Gastroesophageal sphincter (tissue), 4 donors: ENCODE results near the gene VCX3B. TPM values are rescaled to one million over a fixed set of nuclear protein-coding genes. Genes with fewer than 3 reads are reported as not detected.
"Not testable (repeated sequence)": the region's sequence is repeated elsewhere in the genome, so short reads cannot be mapped to it uniquely, and the experiment has no call there.

ENCODE experiments used
- ATAC-seq: fragments of 150-250 bp; one replicate; pipeline ENCODE4 v1.9.1; 2016; ENCODE audit warnings: mild to moderate bottlenecking, moderate library complexity
- H3K27ac ChIP-seq, 4 donors: fragments of 200-600 bp; sonication (generic) in 3 of 4; 1 replicate in 3 of 4; 2 replicates in 1 of 4; pipeline ENCODE4 v1.5.1; 2016 to 2019
- H3K27me3 ChIP-seq: fragments of 200-600 bp; sonication (generic); one replicate; pipeline ENCODE4 v1.5.1; 2019
- H3K36me3 ChIP-seq, 2 donors: fragments of 200-600 bp; sonication (generic); one replicate each; pipeline ENCODE4 v1.5.1; 2019; ENCODE audit warnings: control low read depth in 1 of 2
- H3K4me1 ChIP-seq, 3 donors: fragments of 200-600 bp; sonication (generic); 1 replicate in 2 of 3; 2 replicates in 1 of 3; pipeline ENCODE4 v1.5.1; 2016 to 2019; ENCODE audit warnings: control low read depth in 2 of 3
- H3K4me3 ChIP-seq, 2 donors: fragments of 200-600 bp; sonication (generic); one replicate each; pipeline ENCODE4 v1.5.1; 2019; ENCODE audit warnings: mild to moderate bottlenecking in 1 of 2, moderate library complexity in 1 of 2
- H3K9me3 ChIP-seq, 3 donors: fragments of 200-600 bp; sonication (generic); one replicate each; pipeline ENCODE4 v1.5.1; 2017 to 2019; ENCODE audit warnings: control low read depth in 2 of 3
- EP300 ChIP-seq: sonication (generic); formaldehyde crosslinking; IDR thresholded peaks from one replicate; pipeline ENCODE4 v1.6.1; 2017; ENCODE audit warnings: antibody characterized with exemption, mild to moderate bottlenecking
- POLR2A ChIP-seq, 2 donors: fragments of 450-650 bp; IDR thresholded peaks; one replicate each; pipeline ENCODE4 v1.6.1; 2017; ENCODE audit warnings: antibody characterized with exemption in 2 of 2, mild to moderate bottlenecking in 2 of 2, moderate library complexity in 1 of 2
- POLR2AphosphoS5 ChIP-seq: sonication (generic); formaldehyde crosslinking; IDR thresholded peaks from one replicate; pipeline ENCODE4 v1.6.1; 2017; ENCODE audit warnings: antibody characterized with exemption
- WGBS, 2 donors: methylation state at CpG; one replicate each; pipeline ENCODE4 v1.1.5; 2018; ENCODE audit warnings: low coverage in 1 of 2; 5-methylcytosine and 5-hydroxymethylcytosine counted together
- total RNA-seq, 4 donors: library from RNA; depleted of rRNA; stranded (reverse); fragments of >200 nt; gene quantifications; one replicate each; pipeline ENCODE4 v1.1.0, GENCODE V29; 2016
- TF ChIP-seq, protein P1 (sequence below), 4 experiments: fragments of 200-600 bp in 2 of 4; fragments of 450-650 bp in 2 of 4; sonication (generic) in 1 of 4; IDR thresholded peaks; one replicate each; pipeline ENCODE4 v1.5.1; 2017 to 2019; ENCODE audit warnings: antibody characterized with exemption in 4 of 4, mild to moderate bottlenecking in 2 of 4, moderate library complexity in 2 of 4

VCX3B gene
- total RNA-seq: not detected

DNA sequence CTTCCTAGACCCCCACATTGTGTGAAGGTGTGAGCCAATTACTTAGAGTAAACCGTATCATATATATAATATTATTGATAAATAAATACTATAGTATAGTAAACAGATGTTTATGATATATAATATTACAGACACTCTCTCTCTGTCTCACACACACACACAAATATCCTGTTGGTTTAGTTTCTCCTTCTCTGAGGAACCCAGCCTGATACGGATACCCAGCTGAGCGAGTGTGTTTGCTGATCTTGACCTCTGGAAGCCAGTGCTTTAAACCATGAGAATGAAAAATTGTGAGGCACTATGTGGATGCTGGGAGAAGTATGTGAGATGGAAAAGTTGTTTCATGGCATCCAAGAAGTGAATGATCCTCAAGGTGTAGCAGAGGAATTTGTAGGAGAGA is at the start of gene VCX3B:
Gene VCX3B, plus strand, starts transcription at position 301 of the 400 bp plus-strand sequence. CDS start 621 bp downstream, outside the sequence.
- not testable (repeated sequence) for H3K4me1 ChIP-seq, ATAC-seq, H3K4me3 ChIP-seq, H3K9me3 ChIP-seq, H3K27ac ChIP-seq, H3K27me3 ChIP-seq, H3K36me3 ChIP-seq
- WGBS, 2 donors: 81% methylated on average over 3 of the region's 3 CpGs; no CpG with 5 or more reads in 1 of the 2 donors

DNA sequence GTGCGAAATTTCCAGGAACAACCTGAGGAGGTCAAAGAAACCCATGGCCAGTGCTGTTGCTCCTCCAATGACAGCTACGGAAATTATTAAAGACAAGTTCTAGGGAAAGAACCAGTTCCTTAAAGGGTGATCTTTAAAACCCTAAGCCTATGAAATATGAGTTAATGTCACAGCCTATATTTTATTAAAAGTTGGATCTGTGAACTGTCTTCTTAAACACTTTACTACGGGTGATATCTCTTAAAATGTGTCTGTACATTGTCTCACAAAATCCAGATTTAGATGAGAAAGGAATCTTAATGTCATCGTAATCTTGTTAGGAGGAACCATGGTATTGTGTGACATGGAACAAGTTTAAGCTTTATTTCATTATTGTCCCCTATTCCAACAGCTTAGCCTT is 46.3 kb upstream of the VCX3B start:
- WGBS, 2 donors: 77 to 84% methylated on average over 4 of the region's 4 CpGs
- ATAC-seq: no peak
- TF ChIP-seq, protein P1, sequence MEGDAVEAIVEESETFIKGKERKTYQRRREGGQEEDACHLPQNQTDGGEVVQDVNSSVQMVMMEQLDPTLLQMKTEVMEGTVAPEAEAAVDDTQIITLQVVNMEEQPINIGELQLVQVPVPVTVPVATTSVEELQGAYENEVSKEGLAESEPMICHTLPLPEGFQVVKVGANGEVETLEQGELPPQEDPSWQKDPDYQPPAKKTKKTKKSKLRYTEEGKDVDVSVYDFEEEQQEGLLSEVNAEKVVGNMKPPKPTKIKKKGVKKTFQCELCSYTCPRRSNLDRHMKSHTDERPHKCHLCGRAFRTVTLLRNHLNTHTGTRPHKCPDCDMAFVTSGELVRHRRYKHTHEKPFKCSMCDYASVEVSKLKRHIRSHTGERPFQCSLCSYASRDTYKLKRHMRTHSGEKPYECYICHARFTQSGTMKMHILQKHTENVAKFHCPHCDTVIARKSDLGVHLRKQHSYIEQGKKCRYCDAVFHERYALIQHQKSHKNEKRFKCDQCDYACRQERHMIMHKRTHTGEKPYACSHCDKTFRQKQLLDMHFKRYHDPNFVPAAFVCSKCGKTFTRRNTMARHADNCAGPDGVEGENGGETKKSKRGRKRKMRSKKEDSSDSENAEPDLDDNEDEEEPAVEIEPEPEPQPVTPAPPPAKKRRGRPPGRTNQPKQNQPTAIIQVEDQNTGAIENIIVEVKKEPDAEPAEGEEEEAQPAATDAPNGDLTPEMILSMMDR (IDR thresholded peaks at IDR 0.05): no peak
- TF ChIP-seq EP300 (no peak), POLR2A (IDR thresholded peaks at IDR 0.05) (no peak), POLR2AphosphoS5 (no peak)

DNA sequence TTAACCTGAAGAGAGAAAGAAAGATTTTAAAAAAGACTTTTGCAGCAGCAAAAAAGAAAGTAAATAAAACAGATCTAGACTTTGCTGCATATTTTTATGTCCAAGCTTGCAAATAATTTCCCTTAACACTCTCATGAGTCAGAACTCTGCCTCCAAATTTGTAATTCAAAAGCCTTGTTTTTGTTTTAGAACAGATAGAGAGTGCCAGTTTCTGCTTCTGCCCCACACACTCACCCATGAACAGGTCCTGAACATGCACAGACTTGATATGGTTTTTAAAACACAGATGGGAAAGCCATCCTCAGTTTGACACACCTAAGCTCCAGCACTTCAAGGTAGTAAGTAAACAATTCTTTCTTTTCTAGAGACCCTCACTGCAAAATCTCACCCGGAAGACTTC is 39.7 kb upstream of the VCX3B start:
- no peaks in the 10 kb centered on the region for H3K9me3 ChIP-seq
- H3K4me1 ChIP-seq: no peaks in the 10 kb centered on the region
- H3K27me3 ChIP-seq: no peaks in the 10 kb centered on the region
- H3K27ac ChIP-seq: no peak overlapping the region
- 63% methylated on average over 1 of the region's 1 CpG; no CpG with 5 or more reads in 1 of the 2 donors for whole genome bisulfite sequencing, 2 donors
- no peak for ATAC-seq
- no peaks in the 10 kb centered on the region for H3K36me3 ChIP-seq
- H3K4me3 ChIP-seq: no peak overlapping the region
- no peak for TF ChIP-seq POLR2AphosphoS5
- TF ChIP-seq, protein P1 (IDR thresholded peaks at IDR 0.05): no peak
- no peak for TF ChIP-seq POLR2A (IDR thresholded peaks at IDR 0.05)
- TF ChIP-seq EP300: no peak

More for the DNA sequence above, 46.3 kb upstream of the VCX3B start:
- no peak overlapping the region for H3K4me3 ChIP-seq
- no peaks in the 10 kb centered on the region for H3K9me3 ChIP-seq
- no peaks in the 10 kb centered on the region for H3K36me3 ChIP-seq
- H3K4me1 ChIP-seq: no peaks in the 10 kb centered on the region
- no peaks in the 10 kb centered on the region for H3K27me3 ChIP-seq
- no peak overlapping the region for H3K27ac ChIP-seq

DNA sequence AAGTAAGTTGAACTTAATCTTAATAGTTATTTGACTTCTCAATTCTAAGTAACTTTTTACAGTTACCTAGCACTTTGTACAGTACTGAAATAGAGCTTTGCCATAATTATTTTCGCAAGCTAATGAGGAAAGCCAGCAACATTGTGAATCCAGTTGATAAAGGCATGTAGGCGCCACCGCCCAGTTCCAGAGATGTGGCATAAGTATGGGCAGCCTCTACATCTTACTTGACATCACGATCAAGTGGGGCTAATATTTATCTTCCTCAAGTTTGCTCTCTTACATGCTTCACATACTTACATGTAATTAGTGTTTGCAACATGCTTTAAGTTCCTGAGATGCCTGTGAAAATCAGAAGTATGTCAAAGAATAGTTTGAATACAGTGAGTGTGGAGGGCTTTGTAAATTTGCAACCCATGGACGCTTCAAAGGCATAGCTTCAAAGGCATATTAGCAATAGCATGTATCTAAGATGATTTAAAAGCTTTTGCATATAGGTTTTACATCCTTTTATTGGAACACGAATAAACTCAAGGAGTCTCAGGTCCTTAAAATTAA is 34.9 kb upstream of the VCX3B start:
- H3K4me3 ChIP-seq: no peak overlapping the region
- H3K9me3 ChIP-seq: no peaks in the 10 kb centered on the region
- no peaks in the 10 kb centered on the region for H3K27me3 ChIP-seq
- TF ChIP-seq EP300: no peak
- TF ChIP-seq POLR2A (IDR thresholded peaks at IDR 0.05): no peak
- TF ChIP-seq, protein P1 (IDR thresholded peaks at IDR 0.05): no peak
- TF ChIP-seq POLR2AphosphoS5: no peak
- H3K36me3 ChIP-seq: no peaks in the 10 kb centered on the region
- ATAC-seq: no peak
- 87 to 89% methylated on average over 6 of the region's 6 CpGs for WGBS, 2 donors
- H3K27ac ChIP-seq: no peak overlapping the region
- H3K4me1 ChIP-seq: no peaks in the 10 kb centered on the region

DNA sequence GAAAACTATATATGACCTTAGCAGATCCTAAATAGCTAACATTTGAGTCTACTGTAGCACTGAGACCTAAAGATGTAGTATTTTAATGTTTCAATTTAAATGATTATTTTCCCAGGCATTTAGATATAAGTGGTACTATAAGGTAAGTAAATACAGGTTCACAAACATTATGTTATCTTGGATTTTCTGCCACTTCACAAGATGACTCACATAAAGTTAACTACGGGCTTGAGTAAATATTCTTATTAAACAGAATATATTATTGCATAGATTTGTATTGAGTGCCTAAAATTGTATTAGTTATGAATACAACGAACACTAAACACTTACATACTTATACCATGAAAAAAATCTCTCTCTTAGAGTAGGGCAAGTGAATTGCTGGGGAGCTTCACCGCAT is 34.2 kb upstream of the VCX3B start:
- Histone ChIP-seq H3K9me3 (no peaks in the 10 kb centered on the region), H3K27ac (no peak overlapping the region), H3K4me3 (no peak overlapping the region), H3K36me3 (no peaks in the 10 kb centered on the region), H3K27me3 (no peaks in the 10 kb centered on the region), H3K4me1 (no peaks in the 10 kb centered on the region)
- no peak for TF ChIP-seq POLR2AphosphoS5
- TF ChIP-seq, protein P1 (IDR thresholded peaks at IDR 0.05): no peak
- TF ChIP-seq EP300: no peak
- TF ChIP-seq POLR2A (IDR thresholded peaks at IDR 0.05): no peak
- 81% methylated on average over 3 of the region's 3 CpGs; no CpG with 5 or more reads in 1 of the 2 donors for WGBS, 2 donors
- no peak for ATAC-seq
